H9 (cell line): Measurements from ENCODE around the gene ALPG. TPM values are rescaled to one million over a fixed set of nuclear protein-coding genes. Genes with fewer than 3 reads are reported as not detected.

Experiments used
- DNase-seq: peaks from one replicate; pipeline ENCODE4 v3.0.0-alpha.2; 2017
- H2AFZ ChIP-seq: one replicate; pipeline ENCODE4 v1.6.1; 2013; ENCODE audit warnings: mild to moderate bottlenecking, low read length, control low read depth, moderate library complexity
- H2AK5ac ChIP-seq: 2 replicates; pipeline ENCODE4 v1.6.1; 2013; ENCODE audit warnings: low read length, control low read depth, mixed read lengths; ENCODE audit not compliant: insufficient read length
- H2BK120ac ChIP-seq: one replicate; pipeline ENCODE4 v1.6.1; 2013; ENCODE audit warnings: low read depth, mild to moderate bottlenecking, low read length, control low read depth, inconsistent platforms; ENCODE audit not compliant: poor library complexity, severe bottlenecking
- H2BK12ac ChIP-seq: 2 replicates; pipeline ENCODE4 v1.6.1; 2013; ENCODE audit warnings: low read length, control low read depth, mixed read lengths, low read depth; ENCODE audit not compliant: insufficient read length
- H2BK15ac ChIP-seq: 2 replicates; pipeline ENCODE4 v1.6.1; 2013; ENCODE audit warnings: low read depth, low read length, control low read depth
- H2BK20ac ChIP-seq: one replicate; pipeline ENCODE4 v1.6.1; 2013; ENCODE audit warnings: low read depth, mild to moderate bottlenecking, low read length, control low read depth, inconsistent platforms; ENCODE audit not compliant: poor library complexity, severe bottlenecking
- H2BK5ac ChIP-seq: 2 replicates; pipeline ENCODE4 v1.6.1; 2013; ENCODE audit warnings: low read length, control low read depth, mixed read lengths; ENCODE audit not compliant: insufficient read length
- H3K14ac ChIP-seq: 2 replicates; pipeline ENCODE4 v1.6.1; 2013; ENCODE audit warnings: low read length, control low read depth; ENCODE audit not compliant: insufficient read depth
- H3K18ac ChIP-seq: 2 replicates; pipeline ENCODE4 v1.6.1; 2013; ENCODE audit warnings: low read depth, mild to moderate bottlenecking, mixed read lengths, low read length, control low read depth; ENCODE audit not compliant: insufficient read length
- H3K23ac ChIP-seq: 2 replicates; pipeline ENCODE4 v1.6.1; 2013; ENCODE audit warnings: low read length, control low read depth, mixed read lengths, low read depth; ENCODE audit not compliant: insufficient read length
- H3K23me2 ChIP-seq: 2 replicates; pipeline ENCODE4 v1.6.1; 2013; ENCODE audit warnings: low read depth, mild to moderate bottlenecking, mixed read lengths, low read length, control low read depth; ENCODE audit not compliant: insufficient read length, poor library complexity, severe bottlenecking
- H3K27ac ChIP-seq: 2 replicates; pipeline ENCODE4 v1.5.1; 2013; ENCODE audit warnings: low read length, control low read depth, mixed read lengths, low read depth; ENCODE audit not compliant: insufficient read length
- H3K27me3 ChIP-seq: 2 replicates; pipeline ENCODE4 v1.6.1; 2013; ENCODE audit warnings: low read length, control low read depth, inconsistent platforms; ENCODE audit not compliant: insufficient read depth
- H3K4ac ChIP-seq: 2 replicates; pipeline ENCODE4 v1.6.1; 2013; ENCODE audit warnings: low read depth, mild to moderate bottlenecking, control low read depth, inconsistent platforms, low read length, moderate library complexity
- H3K4me1 ChIP-seq: 2 replicates; pipeline ENCODE4 v1.6.1; 2013; ENCODE audit warnings: low read length, control low read depth, inconsistent platforms; ENCODE audit not compliant: insufficient read depth
- H3K4me2 ChIP-seq: 2 replicates; pipeline ENCODE4 v1.6.1; 2013; ENCODE audit warnings: low read length, control low read depth, mixed read lengths; ENCODE audit not compliant: insufficient read length, insufficient read depth
- H3K56ac ChIP-seq: 2 replicates; pipeline ENCODE4 v1.6.1; 2013; ENCODE audit warnings: low read depth, mild to moderate bottlenecking, mixed read lengths, low read length, control low read depth; ENCODE audit not compliant: insufficient read length
- H3K79me1 ChIP-seq: 2 replicates; pipeline ENCODE4 v1.6.1; 2013; ENCODE audit warnings: low read depth, mild to moderate bottlenecking, moderate library complexity, low read length, control low read depth, inconsistent platforms; ENCODE audit not compliant: insufficient read depth, poor library complexity, severe bottlenecking
- H3K79me2 ChIP-seq: 2 replicates; pipeline ENCODE4 v1.6.1; 2013; ENCODE audit warnings: low read length, control low read depth, inconsistent platforms; ENCODE audit not compliant: insufficient read depth
- H3K9ac ChIP-seq: 2 replicates; pipeline ENCODE4 v1.6.1; 2013; ENCODE audit warnings: low read length, control low read depth, mixed read lengths; ENCODE audit not compliant: insufficient read length; ENCODE audit errors: extremely low read depth
- H3K9me3 ChIP-seq: one replicate; pipeline ENCODE4 v1.6.1; 2013; ENCODE audit warnings: low read depth, low read length, inconsistent platforms; ENCODE audit not compliant: control insufficient read depth
- H3T11ph ChIP-seq: one replicate; pipeline ENCODE4 v1.6.1; 2013; ENCODE audit warnings: mild to moderate bottlenecking, low read length, control low read depth, inconsistent platforms
- H4K20me1 ChIP-seq: one replicate; pipeline ENCODE4 v1.6.1; 2013; ENCODE audit not compliant: control insufficient read depth, insufficient read length, insufficient read depth
- H4K5ac ChIP-seq: 2 replicates; pipeline ENCODE4 v1.6.1; 2013; ENCODE audit warnings: low read depth, mild to moderate bottlenecking, mixed read lengths, low read length, control low read depth; ENCODE audit not compliant: insufficient read length
- H4K8ac ChIP-seq: replicated peaks from 2 replicates; pipeline ENCODE4 v1.6.1; 2013; ENCODE audit warnings: low read length, control low read depth, mixed read lengths, low read depth; ENCODE audit not compliant: insufficient read length
- H4K91ac ChIP-seq: 2 replicates; pipeline ENCODE4 v1.6.1; 2013; ENCODE audit warnings: low read depth, mild to moderate bottlenecking, moderate library complexity, mixed read lengths, low read length, control low read depth; ENCODE audit not compliant: insufficient read length
- H3K27ac Mint-ChIP-seq, 3 experiments: 2 replicates in 2 of 3; 3 replicates in 1 of 3; pipeline ENCODE4 v1.8.0; 2020 to 2021; ENCODE audit warnings: mixed read lengths in 3 of 3, mild to moderate bottlenecking in 1 of 3, moderate library complexity in 1 of 3
- H3K27me3 Mint-ChIP-seq: 2 replicates; pipeline ENCODE4 v1.8.0; 2021; ENCODE audit warnings: low read depth, mild to moderate bottlenecking, moderate library complexity, mixed read lengths
- H3K36me3 Mint-ChIP-seq, 3 experiments: 2 replicates in 2 of 3; 3 replicates in 1 of 3; pipeline ENCODE4 v1.8.0; 2020 to 2021; ENCODE audit warnings: low read depth in 3 of 3, mixed read lengths in 3 of 3; ENCODE audit not compliant: insufficient read depth in 1 of 3
- H3K4me1 Mint-ChIP-seq, 2 experiments: 2 replicates each; pipeline ENCODE4 v1.8.0; 2020; ENCODE audit warnings: mixed read lengths in 2 of 2
- H3K4me3 Mint-ChIP-seq, 2 experiments: 2 replicates in 1 of 2; 3 replicates in 1 of 2; pipeline ENCODE4 v1.8.0; 2020 to 2021; ENCODE audit warnings: mild to moderate bottlenecking in 2 of 2, mixed read lengths in 2 of 2, moderate library complexity in 1 of 2
- H3K9me3 Mint-ChIP-seq, 2 experiments: 2 replicates in 1 of 2; 3 replicates in 1 of 2; pipeline ENCODE4 v1.8.0; 2020; ENCODE audit warnings: mild to moderate bottlenecking in 2 of 2, mixed read lengths in 2 of 2, moderate library complexity in 1 of 2
- WGBS: extraction: QIAGEN DNeasy Blood & Tissue Kit; methylation state at CpG from one replicate; pipeline ENCODE4 v1.1.7; 2013; ENCODE audit warnings: missing lambda C conversion rate, low lambda C conversion rate, mixed read lengths; ENCODE audit not compliant: insufficient read length; ENCODE audit errors: extremely low coverage; 5-methylcytosine and 5-hydroxymethylcytosine counted together
- total RNA-seq: library from RNA; stranded (reverse); gene quantifications from 2 replicates; pipeline ENCODE4 v1.2.1, GENCODE V29; 2021
- TF ChIP-seq, protein P1 (sequence below): fragments of 200-600 bp; sonication (generic); conservative IDR thresholded peaks from 3 replicates; pipeline ENCODE4 v1.8.0; 2021; ENCODE audit warnings: antibody characterized with exemption, mild to moderate bottlenecking

The ALPG gene
- total RNA-seq, 1 experiment from 2014 or later: 1.3 TPM

DNA sequence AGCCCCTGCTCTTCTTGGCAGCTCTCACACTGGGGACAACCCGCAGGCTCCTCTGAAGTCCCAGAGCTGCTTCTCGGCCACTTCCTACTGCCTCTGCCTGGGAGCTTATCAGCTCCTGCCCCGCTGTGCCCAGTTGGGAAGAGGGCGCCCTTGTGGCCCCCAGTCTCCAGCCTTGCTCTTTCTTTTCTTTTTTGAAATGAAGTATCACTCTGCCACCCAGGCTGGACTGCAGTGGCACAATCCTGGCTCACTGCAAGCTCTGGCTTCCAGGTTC, 28.7 kb downstream of the ALPG start:
- Mint-ChIP-seq H3K27ac (no peak overlapping the region; a peak in 1 of 7 replicates), H3K9me3 (no peaks in the 10 kb centered on the region; a peak in 1 of 5 replicates), H3K4me1 (peaks cover 19 to 31% of the 10 kb centered on the region in 2 experiments), H3K4me3 (no peak overlapping the region; a peak in 1 of 5 replicates), H3K27me3 (no peaks in the 10 kb centered on the region; the same call in none of the 2 replicates), H3K36me3 (no peaks in the 10 kb centered on the region; a peak in 1 of 7 replicates)
- no peak overlapping the region for H3K27ac ChIP-seq
- H3K14ac ChIP-seq: no peak overlapping the region
- no peak overlapping the region for H2BK15ac ChIP-seq
- no peaks in the 10 kb centered on the region for H3K4me1 ChIP-seq
- H2BK12ac ChIP-seq: no peak overlapping the region
- no peak overlapping the region for H2BK5ac ChIP-seq
- no peak overlapping the region for H2BK120ac ChIP-seq
- H3K9ac ChIP-seq: no peak overlapping the region
- H3K9me3 ChIP-seq: no peaks in the 10 kb centered on the region
- no peaks in the 10 kb centered on the region for H4K20me1 ChIP-seq
- no peak overlapping the region for H2BK20ac ChIP-seq
- H3K23ac ChIP-seq: no peak overlapping the region
- no peaks in the 10 kb centered on the region for H3K23me2 ChIP-seq
- H3K79me2 ChIP-seq: no peaks in the 10 kb centered on the region
- H3K27me3 ChIP-seq: no peaks in the 10 kb centered on the region; the same call in 1 of the 2 replicates
- no peak overlapping the region for H3K4ac ChIP-seq
- TF ChIP-seq, protein P1, sequence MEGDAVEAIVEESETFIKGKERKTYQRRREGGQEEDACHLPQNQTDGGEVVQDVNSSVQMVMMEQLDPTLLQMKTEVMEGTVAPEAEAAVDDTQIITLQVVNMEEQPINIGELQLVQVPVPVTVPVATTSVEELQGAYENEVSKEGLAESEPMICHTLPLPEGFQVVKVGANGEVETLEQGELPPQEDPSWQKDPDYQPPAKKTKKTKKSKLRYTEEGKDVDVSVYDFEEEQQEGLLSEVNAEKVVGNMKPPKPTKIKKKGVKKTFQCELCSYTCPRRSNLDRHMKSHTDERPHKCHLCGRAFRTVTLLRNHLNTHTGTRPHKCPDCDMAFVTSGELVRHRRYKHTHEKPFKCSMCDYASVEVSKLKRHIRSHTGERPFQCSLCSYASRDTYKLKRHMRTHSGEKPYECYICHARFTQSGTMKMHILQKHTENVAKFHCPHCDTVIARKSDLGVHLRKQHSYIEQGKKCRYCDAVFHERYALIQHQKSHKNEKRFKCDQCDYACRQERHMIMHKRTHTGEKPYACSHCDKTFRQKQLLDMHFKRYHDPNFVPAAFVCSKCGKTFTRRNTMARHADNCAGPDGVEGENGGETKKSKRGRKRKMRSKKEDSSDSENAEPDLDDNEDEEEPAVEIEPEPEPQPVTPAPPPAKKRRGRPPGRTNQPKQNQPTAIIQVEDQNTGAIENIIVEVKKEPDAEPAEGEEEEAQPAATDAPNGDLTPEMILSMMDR: no peak
- no peak overlapping the region for H3T11ph ChIP-seq
- no peak overlapping the region for H4K5ac ChIP-seq
- no peaks in the 10 kb centered on the region for H3K79me1 ChIP-seq
- no peak for DNase-seq
- H3K18ac ChIP-seq: no peak overlapping the region
- no peak overlapping the region for H2AK5ac ChIP-seq
- H3K56ac ChIP-seq: no peak overlapping the region
- H4K8ac ChIP-seq: no peak overlapping the region
- no peak overlapping the region for H2AFZ ChIP-seq
- H3K4me2 ChIP-seq: no peak overlapping the region
- no CpG with 5 or more reads among the region's 4 CpGs for WGBS
- H4K91ac ChIP-seq: no peak overlapping the region
